ENCODE measurements around the gene PPP1R13B. TPM values are rescaled to one million over a fixed set of nuclear protein-coding genes. Genes with fewer than 3 reads are reported as not detected.

The PPP1R13B gene
- total RNA-seq, 1 donor from 2014 or later, result 16.2 TPM

- Mint-ChIP-seq H3K27ac (no peak overlapping the region), H3K36me3 (ENCODE audit: low read depth) (no peaks in the 10 kb centered on the region), H3K27me3 (peaks cover 3% of the 10 kb centered on the region), H3K9me3 (no peaks in the 10 kb centered on the region), H3K4me1 (no peaks in the 10 kb centered on the region), H3K4me3 (no peak overlapping the region)
- TF ChIP-seq, protein P1, sequence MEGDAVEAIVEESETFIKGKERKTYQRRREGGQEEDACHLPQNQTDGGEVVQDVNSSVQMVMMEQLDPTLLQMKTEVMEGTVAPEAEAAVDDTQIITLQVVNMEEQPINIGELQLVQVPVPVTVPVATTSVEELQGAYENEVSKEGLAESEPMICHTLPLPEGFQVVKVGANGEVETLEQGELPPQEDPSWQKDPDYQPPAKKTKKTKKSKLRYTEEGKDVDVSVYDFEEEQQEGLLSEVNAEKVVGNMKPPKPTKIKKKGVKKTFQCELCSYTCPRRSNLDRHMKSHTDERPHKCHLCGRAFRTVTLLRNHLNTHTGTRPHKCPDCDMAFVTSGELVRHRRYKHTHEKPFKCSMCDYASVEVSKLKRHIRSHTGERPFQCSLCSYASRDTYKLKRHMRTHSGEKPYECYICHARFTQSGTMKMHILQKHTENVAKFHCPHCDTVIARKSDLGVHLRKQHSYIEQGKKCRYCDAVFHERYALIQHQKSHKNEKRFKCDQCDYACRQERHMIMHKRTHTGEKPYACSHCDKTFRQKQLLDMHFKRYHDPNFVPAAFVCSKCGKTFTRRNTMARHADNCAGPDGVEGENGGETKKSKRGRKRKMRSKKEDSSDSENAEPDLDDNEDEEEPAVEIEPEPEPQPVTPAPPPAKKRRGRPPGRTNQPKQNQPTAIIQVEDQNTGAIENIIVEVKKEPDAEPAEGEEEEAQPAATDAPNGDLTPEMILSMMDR (IDR thresholded peaks at IDR 0.05), result no peak
- ChIA-PET POLR2A (no interaction called here), CTCF (no interaction called here)
- DNase-seq (no peak), ATAC-seq (ENCODE audit: low read depth) (no peak)
- intact Hi-C loops (cut with micrococcal nuclease), result no loop called here
Measured at GRCh38 chr14:103887557-103888115, 40.3 kb upstream of the PPP1R13B start.

DNA sequence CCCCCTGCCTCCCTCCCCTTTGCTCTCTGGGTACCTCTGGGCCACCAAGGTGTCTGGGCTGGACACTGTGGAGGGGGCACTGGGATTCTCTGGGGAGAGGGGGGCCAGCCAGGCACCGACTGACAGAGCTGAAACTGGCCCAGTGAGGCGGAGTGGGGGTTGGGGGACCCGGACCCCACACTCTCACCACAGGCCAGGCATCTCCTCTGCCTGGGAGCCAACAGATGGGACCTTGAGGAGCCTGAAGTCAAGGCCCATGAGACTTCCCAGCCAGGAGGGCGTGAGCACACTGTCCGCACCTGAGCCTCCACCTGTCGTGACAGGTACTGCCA, 39.8 kb upstream of the PPP1R13B start:
- Mint-ChIP-seq H3K27ac (no peak overlapping the region), H3K27me3 (peaks cover 4% of the 10 kb centered on the region), H3K9me3 (no peaks in the 10 kb centered on the region), H3K4me3 (no peak overlapping the region), H3K4me1 (no peaks in the 10 kb centered on the region), H3K36me3 (ENCODE audit: low read depth) (no peaks in the 10 kb centered on the region)
- ChIA-PET CTCF (no interaction called here), POLR2A (no interaction called here)
- no peak for DNase-seq
- TF ChIP-seq, protein P1 (IDR thresholded peaks at IDR 0.05), result no peak
- ATAC-seq (ENCODE audit: low read depth), result no peak
- intact Hi-C loops (cut with micrococcal nuclease), result no loop called here

DNA sequence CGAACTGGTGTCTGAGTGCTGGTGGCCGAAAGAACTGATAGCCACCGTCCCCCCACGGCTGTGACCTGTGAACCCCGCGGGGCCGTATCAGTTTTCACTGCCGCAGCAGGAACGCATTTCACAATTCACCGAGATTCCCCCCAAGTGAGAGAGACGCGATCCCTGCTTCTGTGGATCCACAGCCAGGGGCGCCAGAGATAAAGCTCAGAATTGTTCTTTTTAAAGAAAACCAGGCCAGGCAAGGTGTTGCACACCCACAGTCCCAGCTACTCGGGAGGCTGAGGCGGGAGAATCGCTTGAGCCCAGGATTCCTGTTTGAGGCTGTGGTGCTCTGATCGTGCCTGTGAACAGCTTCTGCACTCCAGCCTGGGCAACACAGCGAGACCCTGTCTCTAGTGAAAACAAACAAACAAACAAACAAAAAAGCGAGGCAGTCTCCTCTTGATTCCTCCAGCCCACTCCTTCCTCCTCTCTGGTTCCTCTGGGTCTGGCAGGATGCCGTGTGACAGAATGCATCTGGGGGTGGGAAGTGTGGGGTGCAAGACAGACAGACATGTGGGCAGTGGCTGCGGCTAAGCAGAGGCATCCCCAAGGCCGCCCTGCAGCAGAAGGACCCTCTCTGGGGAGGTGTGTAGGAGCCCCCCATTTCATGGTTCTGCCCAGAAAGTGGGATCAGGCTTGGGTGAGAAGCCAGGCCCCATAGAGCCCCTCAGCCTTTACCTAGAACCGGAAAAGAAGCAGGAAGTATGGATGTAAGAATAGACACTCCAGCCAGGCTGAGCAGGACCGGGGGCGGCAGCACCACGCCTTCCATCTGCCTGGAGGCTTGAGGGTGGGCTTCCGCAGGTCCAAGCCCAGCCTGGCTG, 39.2 kb upstream of the PPP1R13B start:
- Mint-ChIP-seq H3K36me3 (ENCODE audit: low read depth) (no peaks in the 10 kb centered on the region), H3K27me3 (peaks cover 7% of the 10 kb centered on the region), H3K9me3 (no peaks in the 10 kb centered on the region), H3K27ac (no peak overlapping the region), H3K4me3 (no peak overlapping the region), H3K4me1 (no peaks in the 10 kb centered on the region)
- POLR2A ChIA-PET, result no interaction called here
- intact Hi-C loops (cut with micrococcal nuclease), result no loop called here
- no peak for DNase-seq
- no peak for ATAC-seq (ENCODE audit: low read depth)
- TF ChIP-seq, protein P1 (IDR thresholded peaks at IDR 0.05), result no peak
- CTCF ChIA-PET, result no interaction called here

- Mint-ChIP-seq H3K4me1 (peaks cover 1% of the 10 kb centered on the region), H3K27ac (no peak overlapping the region), H3K27me3 (peaks cover 11% of the 10 kb centered on the region), H3K4me3 (no peak overlapping the region), H3K9me3 (no peaks in the 10 kb centered on the region), H3K36me3 (ENCODE audit: low read depth) (no peaks in the 10 kb centered on the region)
- DNase-seq (no peak), ATAC-seq (ENCODE audit: low read depth) (no peak)
- TF ChIP-seq, protein P1 (IDR thresholded peaks at IDR 0.05), result no peak
- intact Hi-C loops (cut with micrococcal nuclease), result no loop called here
- POLR2A ChIA-PET, result no interaction called here
- CTCF ChIA-PET, result no interaction called here
Measured at GRCh38 chr14:103885509-103885932, 38.1 kb upstream of the PPP1R13B start.

GRCh38 chr14:103884854-103885253, 37.5 kb upstream of the PPP1R13B start:
- no peaks in the 10 kb centered on the region for H3K9me3 Mint-ChIP-seq
- no peaks in the 10 kb centered on the region for H3K36me3 Mint-ChIP-seq (ENCODE audit: low read depth)
- TF ChIP-seq, protein P1 (IDR thresholded peaks at IDR 0.05), result no peak
- no peak overlapping the region for H3K4me3 Mint-ChIP-seq
- CTCF ChIA-PET, result no interaction called here
- POLR2A ChIA-PET, result no interaction called here
- no peak for DNase-seq
- peaks cover 7% of the 10 kb centered on the region for H3K4me1 Mint-ChIP-seq
- intact Hi-C loops (cut with micrococcal nuclease), result no loop called here
- peaks cover 11% of the 10 kb centered on the region for H3K27me3 Mint-ChIP-seq
- no peak overlapping the region for H3K27ac Mint-ChIP-seq
- no peak for ATAC-seq (ENCODE audit: low read depth)

Data from activated B cell treated with CpG ODN at 0.5 μM for 24 hours (primary cell).